KOPT-K1 (cell line): ENCODE data around the gene RAB8B.

ENCODE experiments used
- H3K27ac ChIP-seq: fragments of 200-600 bp; sonication (generic); 2 replicates; pipeline ENCODE4 v1.5.1; 2016; ENCODE audit warnings: antibody characterized with exemption, mild to moderate bottlenecking, low read depth, low read length; ENCODE audit not compliant: poor library complexity, severe bottlenecking
- H3K36me3 ChIP-seq: fragments of 200-600 bp; sonication (generic); 2 replicates; pipeline ENCODE4 v1.5.1; 2017; ENCODE audit warnings: antibody characterized with exemption, mild to moderate bottlenecking, low read length, moderate library complexity; ENCODE audit not compliant: insufficient read depth
- H3K9me3 ChIP-seq: fragments of 200-600 bp; sonication (generic); 2 replicates; pipeline ENCODE4 v1.5.1; 2017; ENCODE audit warnings: antibody characterized with exemption, low read length, mild to moderate bottlenecking; ENCODE audit not compliant: insufficient read depth, poor library complexity, severe bottlenecking

RAB8B gene

DNA sequence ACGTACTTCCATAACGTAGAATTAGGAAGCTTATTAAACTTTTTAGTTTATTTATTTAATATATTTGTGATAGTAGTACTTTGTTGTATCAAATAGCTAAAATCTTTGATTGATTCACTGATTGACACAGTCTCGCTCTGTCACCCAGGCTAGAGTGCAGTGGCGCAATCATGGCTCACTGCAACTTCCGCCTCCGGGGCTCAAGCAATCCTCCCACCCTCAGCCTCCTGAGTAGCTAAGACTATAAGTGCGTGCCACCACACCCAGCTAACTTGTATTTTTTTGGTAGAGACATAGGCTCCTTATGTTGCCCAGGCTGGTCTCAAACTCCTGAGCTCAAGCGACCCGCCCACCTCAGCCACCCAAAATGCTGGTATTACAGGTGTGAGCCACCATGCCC, 93.7 kb downstream of the RAB8B start:
- Histone ChIP-seq H3K36me3 (no peaks in the 10 kb centered on the region), H3K9me3 (no peaks in the 10 kb centered on the region), H3K27ac (no peak overlapping the region)

DNA sequence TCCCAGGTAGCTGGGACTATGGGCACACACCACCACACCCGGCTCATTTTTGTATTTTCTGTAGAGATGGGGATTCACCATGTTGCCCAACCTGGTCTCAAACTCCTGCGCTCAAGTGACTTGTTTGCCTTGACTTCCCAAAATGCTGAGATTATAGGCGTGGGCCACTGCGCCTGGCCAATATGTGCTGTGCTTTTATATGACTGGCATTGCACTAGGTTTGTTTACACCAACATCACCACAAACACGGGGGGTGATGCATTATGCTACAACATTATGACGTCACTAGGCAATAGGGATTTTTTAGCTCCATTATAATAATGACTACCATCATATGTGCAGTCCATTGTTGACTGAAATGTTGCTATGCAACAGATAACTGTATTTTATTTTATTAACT, 94.9 kb downstream of the RAB8B start:
- Histone ChIP-seq H3K36me3 (no peaks in the 10 kb centered on the region), H3K27ac (no peak overlapping the region)

DNA sequence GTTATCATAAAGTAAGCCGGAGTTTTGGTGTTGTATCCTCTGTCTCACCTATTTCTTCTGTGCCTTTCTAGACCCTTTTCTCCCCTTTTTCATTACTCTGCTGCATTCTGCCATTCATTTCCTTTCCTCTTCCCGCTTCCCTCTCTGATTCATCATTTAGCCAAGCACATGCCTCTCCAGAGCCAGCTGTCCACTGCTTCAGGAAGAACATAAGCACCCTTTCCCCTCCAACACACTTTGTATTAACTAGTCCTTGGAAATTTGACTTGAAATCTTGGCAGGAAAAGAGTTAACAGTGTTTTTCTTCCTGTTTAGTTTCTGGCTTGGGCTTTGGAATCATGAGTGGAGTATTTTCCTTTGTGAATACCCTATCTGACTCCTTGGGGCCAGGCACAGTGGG, 97.7 kb downstream of the RAB8B start:
- Histone ChIP-seq H3K27ac (no peak overlapping the region), H3K9me3 (no peaks in the 10 kb centered on the region), H3K36me3 (no peaks in the 10 kb centered on the region)

More for the DNA sequence above, 94.9 kb downstream of the RAB8B start:
- no peaks in the 10 kb centered on the region for H3K9me3 ChIP-seq

DNA sequence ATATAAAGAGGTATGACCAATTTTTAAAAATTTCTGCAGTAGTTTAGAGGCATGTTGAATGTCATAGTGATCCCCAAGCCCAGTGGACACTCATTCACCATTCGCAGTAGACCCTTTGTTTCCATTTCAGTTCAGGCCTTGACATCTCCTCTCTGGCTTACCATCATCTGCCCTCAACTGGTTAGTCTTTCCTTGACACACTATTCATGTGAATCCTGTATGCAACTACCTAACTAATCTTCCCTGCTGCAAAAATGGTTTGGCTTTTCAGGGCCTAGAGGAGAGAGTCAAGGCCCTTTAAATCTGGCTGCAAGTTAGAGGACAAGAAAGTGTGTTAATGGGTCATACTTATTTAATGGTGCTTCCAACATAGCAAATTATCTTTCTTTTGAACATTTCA, 98.9 kb downstream of the RAB8B start:
- H3K9me3 ChIP-seq: no peaks in the 10 kb centered on the region
- no peak overlapping the region for H3K27ac ChIP-seq
- H3K36me3 ChIP-seq: no peaks in the 10 kb centered on the region

DNA sequence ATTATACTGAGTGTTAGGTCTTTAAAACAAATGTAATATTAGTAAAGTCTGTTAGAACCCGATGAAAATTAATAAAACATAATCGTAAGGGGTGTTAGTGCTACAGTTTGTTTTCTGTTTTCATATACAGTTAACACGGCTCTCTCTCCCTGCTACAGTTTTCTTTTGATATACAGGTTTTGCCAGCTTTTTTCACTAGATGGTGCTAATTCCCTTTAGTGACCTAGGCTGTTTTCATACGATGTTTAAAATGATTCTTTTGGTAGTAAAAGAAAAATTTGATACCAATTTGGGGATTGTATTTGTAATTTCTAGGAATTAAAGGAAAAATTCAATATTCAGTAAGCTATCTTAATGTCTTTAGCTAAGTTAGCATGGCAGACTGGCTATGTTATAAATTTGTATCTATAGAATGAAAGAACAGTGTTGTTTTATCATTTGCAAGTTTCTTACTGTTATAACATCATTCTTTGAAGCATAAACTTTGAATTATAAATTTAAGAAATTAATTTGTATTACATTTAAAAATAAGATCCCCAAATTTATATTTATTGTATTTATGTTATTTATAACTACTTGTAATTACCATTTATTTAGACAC, 99.5 kb downstream of the RAB8B start:
- H3K36me3 ChIP-seq: no peaks in the 10 kb centered on the region
- no peaks in the 10 kb centered on the region for H3K9me3 ChIP-seq
- H3K27ac ChIP-seq: no peak overlapping the region

DNA sequence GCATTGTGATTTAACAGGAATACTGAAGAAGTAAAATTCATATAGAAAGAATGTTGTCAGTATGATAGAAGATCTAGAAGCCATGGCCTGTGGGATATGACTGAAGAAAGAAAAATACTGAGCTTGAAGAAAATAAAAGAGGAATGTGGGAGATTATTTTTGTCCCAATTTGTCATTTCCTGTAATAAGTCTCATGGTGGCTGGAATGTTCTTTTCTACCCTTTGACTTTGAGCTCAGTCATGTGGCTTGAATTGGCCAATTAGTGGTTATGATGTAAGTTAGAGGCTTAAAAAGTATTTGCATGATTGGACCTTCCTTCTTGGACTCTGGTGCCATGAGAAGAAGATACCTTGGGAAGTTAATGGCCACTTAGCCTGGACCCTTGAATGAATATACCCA, 102.1 kb downstream of the RAB8B start:
- no peaks in the 10 kb centered on the region for H3K9me3 ChIP-seq
- H3K27ac ChIP-seq: no peak overlapping the region
- H3K36me3 ChIP-seq: no peaks in the 10 kb centered on the region

DNA sequence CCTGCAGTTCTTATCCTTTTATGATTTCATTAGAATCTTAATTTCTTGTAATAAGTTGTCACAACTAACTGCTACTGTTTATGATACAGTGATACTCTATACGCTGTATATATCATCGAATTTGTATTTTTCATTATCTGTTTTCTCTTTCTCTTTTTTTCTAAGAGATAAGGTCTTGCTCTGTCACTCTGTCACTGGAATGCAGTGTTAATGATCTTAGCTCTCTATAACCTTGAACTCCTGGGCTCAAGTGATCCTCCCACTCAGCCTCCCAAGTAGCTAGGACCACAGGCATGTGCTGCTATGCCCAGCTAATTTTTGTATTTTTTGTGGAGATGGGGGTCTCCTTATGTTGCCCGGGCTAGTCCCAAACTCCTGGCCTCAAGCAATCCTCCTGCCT, 102.8 kb downstream of the RAB8B start:
- H3K36me3 ChIP-seq: no peaks in the 10 kb centered on the region
- H3K27ac ChIP-seq: no peak overlapping the region
- H3K9me3 ChIP-seq: no peaks in the 10 kb centered on the region

DNA sequence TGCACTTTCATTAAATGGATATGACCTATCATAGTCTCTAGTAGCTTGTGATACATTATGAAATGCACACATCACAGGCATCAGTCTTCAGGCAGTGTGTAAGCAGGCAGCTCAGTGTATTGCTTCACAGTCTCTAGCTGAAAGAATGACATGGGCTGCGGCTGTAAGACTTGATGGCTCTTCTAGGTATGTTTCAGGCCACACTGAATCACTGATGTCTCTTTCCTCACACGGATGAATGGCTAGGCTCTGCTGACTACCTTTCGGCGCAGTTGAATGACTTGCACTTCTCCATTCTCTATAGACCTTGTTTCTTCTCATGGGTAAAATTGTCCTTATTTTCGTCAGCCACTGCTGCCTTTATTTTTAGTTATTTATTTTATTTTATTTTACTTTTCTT, 103.4 kb downstream of the RAB8B start:
- Histone ChIP-seq H3K36me3 (no peaks in the 10 kb centered on the region), H3K9me3 (no peaks in the 10 kb centered on the region), H3K27ac (no peak overlapping the region)

DNA sequence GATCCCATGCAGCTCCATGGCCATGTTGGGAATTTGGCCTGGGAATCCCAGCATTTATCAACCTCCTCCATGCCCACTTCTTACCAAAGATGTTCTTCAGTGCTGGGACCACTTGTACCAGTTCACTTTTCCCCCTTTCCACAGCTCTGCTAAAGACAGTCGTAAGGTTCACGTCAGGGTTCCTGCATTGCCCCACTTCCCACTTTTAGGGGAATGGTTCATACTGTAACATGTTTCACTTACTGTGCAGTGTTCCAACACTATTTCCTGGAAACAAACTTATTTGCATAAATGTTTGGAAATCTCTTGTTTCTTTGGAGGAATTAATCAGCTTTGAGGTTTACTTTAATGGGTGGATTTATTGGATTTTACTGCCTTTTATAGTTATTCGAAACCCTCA, 105.0 kb downstream of the RAB8B start:
- Histone ChIP-seq H3K27ac (no peak overlapping the region), H3K36me3 (no peaks in the 10 kb centered on the region), H3K9me3 (no peaks in the 10 kb centered on the region)

DNA sequence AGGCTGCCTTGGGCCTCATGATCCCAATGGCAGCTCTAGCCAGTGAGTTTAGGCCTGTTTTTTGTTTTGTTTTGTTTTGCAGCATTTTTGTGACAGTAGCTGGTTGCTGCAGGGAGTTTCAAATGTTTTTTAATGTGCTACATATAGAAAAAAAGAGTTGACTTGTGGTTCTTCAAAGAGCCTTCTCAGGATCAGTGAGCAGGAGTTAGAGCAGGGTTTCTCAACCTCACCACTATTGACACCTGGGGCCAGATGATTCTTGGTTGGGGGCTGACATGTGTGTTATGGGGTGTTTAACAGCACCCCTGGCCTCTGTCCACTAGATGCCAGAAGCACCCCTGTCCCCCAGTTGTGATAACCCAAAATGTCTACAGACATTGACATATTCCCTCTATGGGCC, 105.9 kb downstream of the RAB8B start:
- no peak overlapping the region for H3K27ac ChIP-seq

DNA sequence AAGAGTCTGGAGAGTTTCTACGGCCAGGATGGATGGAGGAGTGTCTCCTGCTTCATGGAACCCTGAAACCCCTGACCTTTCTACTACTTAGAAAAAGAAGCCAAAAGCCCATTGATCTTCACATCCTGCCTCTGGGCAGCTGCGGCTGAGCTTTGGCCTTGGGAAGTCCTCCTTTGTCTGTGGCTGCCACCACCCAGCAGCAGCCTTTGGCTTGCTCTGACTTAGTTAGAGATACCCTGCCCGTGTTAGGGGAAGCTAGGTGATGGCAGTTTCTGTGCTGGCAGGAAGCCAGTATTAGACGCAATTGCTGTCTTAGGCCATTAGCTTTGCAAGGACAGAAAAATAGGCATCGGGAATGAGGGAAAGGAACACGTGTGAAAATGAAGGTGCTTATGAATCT, 106.8 kb downstream of the RAB8B start:
- Histone ChIP-seq H3K36me3 (no peaks in the 10 kb centered on the region), H3K9me3 (no peaks in the 10 kb centered on the region), H3K27ac (no peak overlapping the region)

More for the DNA sequence above, 105.9 kb downstream of the RAB8B start:
- Histone ChIP-seq H3K9me3 (no peaks in the 10 kb centered on the region), H3K36me3 (no peaks in the 10 kb centered on the region)

DNA sequence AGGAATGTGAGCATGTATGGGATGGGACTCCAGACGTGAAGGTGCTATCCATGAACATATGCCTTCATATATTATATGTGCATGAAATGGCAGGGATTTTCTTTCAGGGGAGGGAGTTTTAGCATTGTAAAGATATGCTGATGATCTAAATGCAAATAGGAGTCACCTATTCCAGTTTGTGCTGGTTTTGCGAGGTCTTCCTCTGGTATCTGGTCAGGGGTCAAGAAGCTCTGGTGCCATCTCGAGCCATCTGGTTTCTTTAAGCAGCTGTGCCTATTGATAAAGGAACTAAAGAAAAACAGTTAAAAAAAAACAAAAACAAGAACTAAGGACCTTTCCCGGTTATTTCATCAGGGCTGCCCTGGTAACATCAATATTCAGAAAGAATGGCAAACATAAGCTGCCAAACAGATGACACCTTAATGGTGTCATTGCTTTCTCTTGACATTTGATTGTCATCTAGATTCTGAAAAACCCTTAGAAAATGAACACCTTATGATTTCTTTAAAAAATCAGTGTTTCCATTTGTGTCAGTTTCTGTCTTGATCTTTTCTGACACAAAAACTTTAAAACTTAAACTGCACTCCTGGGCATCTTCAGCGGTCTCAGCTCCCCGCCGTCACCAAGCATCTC, 110.7 kb downstream of the RAB8B start:
- Histone ChIP-seq H3K9me3 (no peaks in the 10 kb centered on the region), H3K36me3 (no peaks in the 10 kb centered on the region), H3K27ac (no peak overlapping the region)

DNA sequence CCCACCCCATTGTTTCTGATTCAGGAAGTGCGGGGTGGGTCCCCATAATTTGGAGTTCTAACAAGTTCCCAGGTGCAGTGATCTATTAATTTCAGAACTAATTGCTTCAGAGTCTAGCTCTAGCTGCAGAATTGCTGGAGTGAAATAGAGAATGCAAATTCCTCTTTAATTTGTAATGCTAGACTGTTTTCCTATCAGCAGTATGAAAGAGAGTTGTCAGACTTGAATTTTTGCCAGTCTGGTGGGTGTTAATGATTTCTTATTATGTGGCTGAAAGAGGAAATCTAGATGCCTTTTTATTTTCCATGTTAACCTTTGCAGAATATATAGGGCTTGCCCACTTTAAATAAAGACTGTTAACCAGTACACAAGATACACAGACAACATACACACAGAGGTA, 111.7 kb downstream of the RAB8B start:
- H3K9me3 ChIP-seq: no peaks in the 10 kb centered on the region
- H3K36me3 ChIP-seq: peaks cover 4% of the 10 kb centered on the region; the same call in 1 of the 2 replicates
- H3K27ac ChIP-seq: no peak overlapping the region

DNA sequence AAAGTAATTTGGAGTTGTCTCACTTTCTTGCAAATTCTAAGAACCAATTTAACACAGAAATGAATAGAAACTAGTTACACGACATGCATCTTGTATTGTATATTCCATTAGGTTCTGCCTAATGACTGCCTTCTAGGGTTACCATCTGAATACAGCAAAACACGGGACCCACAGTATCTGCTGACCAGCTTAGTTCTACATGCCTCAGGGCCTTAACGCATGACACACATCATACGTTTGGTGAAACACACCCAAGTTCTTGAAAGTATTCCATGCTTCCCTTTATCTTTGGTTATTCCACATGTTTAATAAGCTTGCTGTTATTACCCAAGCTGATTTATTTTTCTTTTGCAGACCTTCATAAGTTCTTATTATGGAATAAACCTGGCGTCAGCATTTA, 115.9 kb downstream of the RAB8B start:
- peaks cover 5% of the 10 kb centered on the region; the same call in 1 of the 2 replicates for H3K36me3 ChIP-seq
- H3K27ac ChIP-seq: no peak overlapping the region

DNA sequence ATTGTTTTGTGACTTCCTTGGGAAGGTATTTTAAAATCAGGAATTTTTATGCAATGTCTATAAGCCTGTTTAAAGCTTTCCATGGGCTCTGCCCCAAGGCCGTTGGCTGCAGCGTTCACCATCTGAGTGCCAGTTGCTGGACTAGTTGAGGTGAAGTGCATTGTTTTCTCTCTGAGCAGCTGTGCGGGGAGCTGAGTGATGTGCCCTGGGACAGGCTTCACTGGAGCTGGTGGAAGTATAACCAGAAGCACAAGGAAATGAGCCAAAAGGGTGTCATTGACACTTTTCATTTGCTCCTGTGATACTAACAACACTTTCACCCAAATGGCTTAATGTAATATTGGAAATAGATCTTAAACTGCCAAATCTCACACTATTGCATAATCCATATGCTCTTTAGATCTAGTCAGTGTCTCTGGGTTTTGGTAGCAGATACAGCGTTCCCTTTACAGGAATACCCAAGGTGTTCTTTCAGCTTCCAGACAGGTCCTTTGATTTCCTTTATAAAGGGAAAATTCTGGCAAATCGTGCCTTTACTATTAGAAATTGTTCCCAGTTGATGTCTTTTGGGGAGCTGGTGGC, 117.2 kb downstream of the RAB8B start:
- Histone ChIP-seq H3K9me3 (no peaks in the 10 kb centered on the region), H3K36me3 (peaks cover 5% of the 10 kb centered on the region; the same call in 1 of the 2 replicates), H3K27ac (no peak overlapping the region)

More for the DNA sequence above, 115.9 kb downstream of the RAB8B start:
- no peaks in the 10 kb centered on the region for H3K9me3 ChIP-seq

DNA sequence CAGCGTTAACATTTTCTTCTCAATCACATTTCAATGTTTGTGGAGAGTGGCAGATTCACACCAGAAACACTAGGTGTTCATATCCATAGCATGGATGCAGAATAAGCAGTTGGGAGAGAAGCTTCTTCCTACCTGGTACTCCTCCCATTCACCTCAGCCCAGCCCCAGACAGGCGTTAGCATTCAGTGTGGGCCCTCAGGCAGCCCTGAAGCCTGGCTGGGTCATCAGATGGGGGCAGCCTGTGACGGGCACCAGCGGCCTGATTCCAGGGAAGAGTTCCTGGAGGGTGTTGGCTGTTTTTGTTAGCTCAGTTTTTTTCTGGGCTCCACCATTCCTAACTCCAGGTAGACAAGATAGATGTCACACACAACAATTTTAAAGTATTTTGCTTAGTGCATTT, 119.1 kb downstream of the RAB8B start:
- Histone ChIP-seq H3K27ac (no peak overlapping the region), H3K36me3 (peaks cover 5% of the 10 kb centered on the region; the same call in 1 of the 2 replicates), H3K9me3 (no peaks in the 10 kb centered on the region)
